UCSD-AML1 (cell line): ENCODE data around the gene ANKRD6.

Experiments
- DNase-seq: peaks from one replicate; lab custom pipeline; 2025; ENCODE audit not compliant: unreplicated experiment; lab: John Stamatoyannopoulos, UW

ANKRD6 gene

DNA sequence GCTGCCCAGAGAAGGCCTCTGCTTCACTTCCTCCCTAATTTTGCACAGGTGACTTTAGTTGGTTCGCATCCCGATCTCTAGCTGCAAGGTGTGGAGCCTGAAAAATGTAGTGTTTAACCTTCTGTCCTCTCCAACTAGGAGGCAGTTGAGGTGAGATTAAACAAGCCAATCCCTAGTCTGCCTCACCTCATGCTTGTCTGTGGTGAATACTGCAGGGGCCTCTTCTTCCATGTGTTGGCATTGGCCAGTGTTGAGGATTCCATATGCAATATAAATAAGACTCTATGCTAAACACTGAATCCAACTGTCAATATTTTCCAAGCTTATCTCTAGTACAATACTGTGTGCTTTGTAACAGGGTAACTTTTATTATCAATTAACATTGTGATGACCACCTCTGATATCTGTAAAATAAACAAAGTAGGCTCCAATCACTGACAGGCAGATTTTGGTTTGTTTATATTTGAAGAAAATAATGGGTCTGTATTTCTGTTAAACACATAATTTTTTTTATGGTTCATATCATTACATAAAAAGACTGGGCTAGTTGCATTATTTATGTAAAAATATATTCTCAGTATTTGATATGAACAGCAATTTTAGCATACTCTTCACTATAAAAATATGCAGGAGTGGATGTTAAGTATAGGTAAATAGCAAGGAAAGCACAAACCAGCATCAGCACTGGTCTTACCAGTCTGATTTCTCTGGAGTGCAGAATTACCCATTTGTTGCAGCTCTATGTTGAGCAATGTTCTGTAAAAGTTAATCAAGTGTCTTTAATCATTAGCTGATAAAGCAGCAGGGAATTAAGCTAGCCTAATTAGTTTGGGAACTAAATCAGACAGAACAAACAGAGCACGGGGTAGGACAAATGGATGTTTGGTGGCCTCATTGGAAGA is 74.0 kb downstream of the ANKRD6 start:
- no peak for DNase-seq

GRCh38 chr6:89508755-89509563 is 76.0 kb downstream of the ANKRD6 start:
- DNase-seq, result no peak

GRCh38 chr6:89509777-89510281 is 76.9 kb downstream of the ANKRD6 start:
- no peak for DNase-seq

DNA sequence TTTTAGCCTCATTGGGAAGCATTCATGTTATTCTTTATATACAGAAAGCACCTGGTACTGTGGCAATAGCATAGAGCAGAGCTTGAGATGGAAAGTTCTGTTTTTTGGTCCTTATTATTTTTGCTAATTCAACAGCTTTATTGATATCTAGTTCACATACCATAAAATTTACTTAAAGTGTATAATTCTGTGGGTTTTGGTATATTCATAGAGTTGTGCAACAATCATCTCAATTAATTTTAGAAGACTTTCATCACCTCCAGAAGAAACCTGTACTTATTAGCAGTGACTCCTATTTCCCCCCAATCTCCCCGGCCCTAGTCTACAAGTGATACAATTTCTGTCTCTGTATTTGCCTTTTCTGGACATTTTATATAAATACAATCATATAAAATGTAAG is 77.4 kb downstream of the ANKRD6 start:
- no peak for DNase-seq

DNA sequence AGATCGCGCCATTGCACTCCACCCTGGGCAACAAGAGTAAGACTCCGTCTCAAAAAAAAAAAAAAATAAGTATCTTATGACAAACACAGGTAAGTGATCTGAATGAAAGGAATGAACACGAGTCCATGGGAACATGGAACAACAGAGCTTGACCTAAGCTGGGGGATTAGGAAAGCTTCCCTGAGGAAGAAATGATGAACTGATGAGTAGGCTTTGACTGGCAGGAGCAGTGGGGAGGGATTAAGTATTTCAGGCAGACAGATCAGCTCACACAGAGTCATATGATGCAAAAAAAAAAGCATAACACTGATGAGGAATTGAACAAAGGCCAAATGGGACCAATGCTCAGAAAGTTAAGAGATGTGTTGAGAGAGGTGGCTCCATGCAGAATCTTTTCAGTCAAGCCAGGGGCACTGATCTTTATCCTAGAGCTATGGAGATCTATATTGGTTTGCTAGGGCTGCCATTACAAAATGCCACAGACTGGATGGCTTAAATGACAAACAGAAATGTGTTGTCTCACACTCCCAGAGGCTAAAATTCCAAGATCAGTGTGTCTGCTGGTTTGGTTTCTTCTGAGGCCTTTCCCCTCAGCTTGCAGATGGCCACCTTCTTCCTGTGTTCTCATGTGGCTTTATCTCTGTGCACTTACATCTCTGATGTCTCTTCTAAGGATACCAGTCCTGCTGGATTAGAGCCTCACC is 85.6 kb downstream of the ANKRD6 start:
- DNase-seq, result no peak

DNA sequence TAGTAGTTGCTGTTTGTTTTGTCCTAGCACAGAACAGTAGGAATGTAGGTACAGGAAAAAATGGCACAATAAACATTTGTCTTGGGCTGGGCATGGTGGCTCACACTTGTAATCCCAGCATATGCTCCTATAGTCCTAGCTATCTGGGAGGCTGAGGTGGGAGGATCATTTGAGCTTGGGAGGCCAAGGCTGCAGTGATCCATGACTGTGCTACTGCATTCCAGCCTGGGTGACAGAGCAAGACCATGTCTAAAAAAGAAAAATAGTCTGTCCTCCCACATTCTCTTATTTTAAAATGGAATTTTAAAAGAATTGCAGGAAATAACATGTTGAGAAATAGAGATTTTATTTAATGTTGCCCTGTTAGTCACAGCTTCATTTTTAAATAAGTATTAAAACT is 87.8 kb downstream of the ANKRD6 start:
- DNase-seq, result no peak

DNA sequence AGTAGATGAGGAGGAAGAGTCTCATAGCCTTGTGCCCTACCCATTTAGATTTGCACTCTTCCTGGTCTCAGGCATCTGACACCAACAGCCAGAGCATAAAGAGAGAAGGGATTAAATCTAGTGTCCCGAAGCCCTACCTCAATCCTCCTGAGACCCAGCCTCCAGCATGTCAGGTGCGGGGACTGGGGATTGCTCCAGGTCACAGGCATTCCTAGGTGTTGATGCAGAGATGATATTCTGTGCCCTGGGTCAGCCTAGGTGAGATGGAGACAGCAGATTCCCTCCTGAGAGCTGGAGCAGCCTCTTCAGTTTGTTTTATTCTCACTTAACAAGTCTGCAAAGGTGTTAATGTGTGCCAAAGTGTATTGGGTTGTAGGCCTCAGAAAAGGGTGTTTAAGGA is 89.8 kb downstream of the ANKRD6 start:
- no peak for DNase-seq

DNA sequence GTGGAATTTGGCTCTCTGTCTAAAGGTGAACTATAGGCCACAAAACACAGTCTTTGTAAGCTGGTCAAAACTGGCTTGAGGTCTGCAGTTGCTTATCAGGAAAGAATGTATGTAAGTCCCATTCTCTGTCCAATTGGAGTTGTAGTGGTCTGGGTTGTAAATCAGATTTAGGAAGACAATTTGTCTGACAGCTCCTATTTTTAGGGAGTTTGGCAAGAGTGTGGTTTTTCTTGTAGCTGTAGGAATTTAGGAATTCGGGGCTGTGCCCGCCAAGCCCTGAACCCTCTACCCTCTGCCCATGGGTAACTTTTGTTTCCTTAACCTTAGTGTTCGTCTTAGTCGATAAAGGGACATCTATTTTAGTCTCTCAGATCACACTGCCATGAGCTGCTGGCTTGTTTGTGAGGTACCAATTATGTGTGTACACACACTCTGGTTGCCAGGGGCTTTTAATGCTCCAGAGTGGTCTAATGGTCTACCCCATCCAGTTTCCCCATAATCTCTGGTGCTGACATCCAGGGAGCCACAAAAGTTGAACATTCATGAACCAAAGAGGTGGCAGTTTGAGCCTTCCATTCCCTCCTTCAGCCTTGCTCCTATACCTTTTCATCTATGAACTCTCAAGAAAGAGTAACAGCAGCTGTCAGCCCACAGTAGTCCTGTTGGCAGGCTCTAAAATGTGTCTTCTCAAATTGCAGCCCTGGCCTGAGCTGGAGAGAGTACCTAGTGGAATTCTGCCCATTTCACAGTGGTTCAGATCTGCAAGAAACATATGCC is 93.0 kb downstream of the ANKRD6 start:
- no peak for DNase-seq

- DNase-seq, result no peak
Measured at GRCh38 chr6:89526563-89526869, 93.6 kb downstream of the ANKRD6 start.

DNA sequence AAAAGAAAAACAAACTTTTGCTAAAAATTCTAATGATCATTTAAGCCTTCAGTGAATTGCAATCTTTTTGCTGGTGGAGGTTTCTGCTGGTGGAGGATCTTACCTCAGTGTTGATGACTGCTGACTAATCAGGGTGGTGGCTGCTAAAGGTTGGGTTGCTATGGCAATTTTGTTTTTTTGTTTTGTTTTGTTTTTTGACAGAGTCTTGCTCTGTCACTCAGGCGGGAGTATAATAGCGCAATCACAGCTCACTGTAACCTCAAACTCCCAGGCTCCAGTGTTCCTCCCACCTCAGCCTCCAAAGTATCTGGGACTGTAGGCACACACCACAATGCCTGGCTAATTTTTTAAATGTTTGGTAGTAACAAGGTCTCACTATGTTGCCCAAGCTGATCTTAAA is 94.7 kb downstream of the ANKRD6 start:
- no peak for DNase-seq

- DNase-seq, result no peak
Measured at GRCh38 chr6:89528866-89529265, 95.9 kb downstream of the ANKRD6 start.

DNA sequence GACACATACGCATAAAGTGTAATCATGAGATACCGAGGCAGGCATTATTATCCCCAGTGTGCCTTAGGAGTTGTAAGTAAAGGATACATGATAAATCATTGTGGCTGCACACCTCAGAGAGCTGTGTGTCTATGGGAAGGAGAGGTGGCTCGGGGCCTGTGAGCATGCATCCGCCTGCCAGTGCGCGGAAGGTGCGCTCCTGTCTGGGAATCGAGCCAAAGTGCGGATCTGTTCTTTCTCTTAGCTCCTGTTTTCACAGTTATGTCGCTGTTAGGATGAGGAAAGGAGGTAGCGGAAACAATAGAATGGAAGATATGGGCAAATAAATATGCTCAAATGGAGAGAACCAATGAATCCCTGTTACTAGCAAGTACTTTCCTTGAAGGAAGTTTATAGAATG is 98.0 kb downstream of the ANKRD6 start:
- no peak for DNase-seq

DNA sequence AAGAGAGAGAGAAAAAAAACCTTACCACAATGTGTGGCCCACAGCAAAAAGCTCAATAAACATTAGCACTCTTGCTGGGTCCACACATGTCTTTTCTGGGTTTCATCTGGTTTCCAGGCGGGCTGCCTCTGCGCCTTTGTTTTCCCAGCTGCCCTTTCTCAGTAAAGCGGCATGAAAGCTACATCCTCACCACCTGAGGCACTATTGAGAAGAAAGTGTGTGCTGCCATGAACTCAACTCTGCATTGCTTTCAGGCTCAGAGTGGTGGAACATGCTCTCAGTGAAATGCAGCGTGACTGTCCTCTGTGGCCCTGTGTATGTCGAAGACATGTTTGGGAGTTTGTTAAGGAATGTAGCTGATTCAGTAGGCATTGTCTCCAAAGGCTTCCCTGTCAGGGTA is 103.3 kb downstream of the ANKRD6 start:
- no peak for DNase-seq

DNA sequence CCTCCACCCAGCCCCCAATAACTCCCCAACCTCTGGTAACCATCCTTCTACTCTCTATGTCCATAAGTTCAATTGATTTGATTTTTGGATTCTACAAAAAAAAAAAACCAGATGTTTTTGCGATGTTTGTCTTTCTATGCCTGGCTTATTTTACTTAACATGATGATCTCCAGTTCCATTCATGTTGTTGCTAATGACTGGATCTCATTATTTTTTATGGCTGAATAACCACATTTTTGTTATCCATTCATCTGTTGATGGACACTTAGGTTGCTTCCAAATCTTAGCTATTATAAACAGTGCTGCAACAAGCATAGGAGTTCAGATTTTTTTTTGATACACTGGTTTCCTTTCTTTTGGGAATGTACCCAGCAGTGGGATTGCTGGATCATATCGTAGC is 106.8 kb downstream of the ANKRD6 start:
- no peak for DNase-seq

- DNase-seq, result no peak
Measured at GRCh38 chr6:89542081-89542857, 109.3 kb downstream of the ANKRD6 start.

GRCh38 chr6:89542866-89543265 is 109.9 kb downstream of the ANKRD6 start:
- DNase-seq, result no peak

- no peak for DNase-seq
Measured at GRCh38 chr6:89547281-89547680, 114.3 kb downstream of the ANKRD6 start.

- DNase-seq, result no peak
Measured at GRCh38 chr6:89553431-89553830, 120.5 kb downstream of the ANKRD6 start.

DNA sequence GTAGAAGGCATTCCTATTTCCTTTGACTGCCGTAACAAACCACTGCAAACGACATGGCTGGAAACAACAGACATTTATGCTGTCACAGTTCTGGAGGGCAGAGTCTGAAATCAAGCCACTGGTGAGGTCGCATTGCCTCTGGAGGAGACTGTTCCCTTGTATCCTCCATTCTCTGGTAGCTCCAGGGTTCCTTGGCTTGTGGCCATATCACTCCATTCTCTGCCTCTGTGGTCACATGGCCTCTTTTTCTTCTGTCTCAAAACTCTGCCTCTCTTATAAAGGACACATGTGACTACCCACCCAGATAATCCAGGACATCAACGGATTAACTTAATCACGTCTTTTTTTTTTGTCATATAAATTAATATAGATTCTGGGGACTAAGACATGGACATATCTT is 121.2 kb downstream of the ANKRD6 start:
- DNase-seq, result no peak

DNA sequence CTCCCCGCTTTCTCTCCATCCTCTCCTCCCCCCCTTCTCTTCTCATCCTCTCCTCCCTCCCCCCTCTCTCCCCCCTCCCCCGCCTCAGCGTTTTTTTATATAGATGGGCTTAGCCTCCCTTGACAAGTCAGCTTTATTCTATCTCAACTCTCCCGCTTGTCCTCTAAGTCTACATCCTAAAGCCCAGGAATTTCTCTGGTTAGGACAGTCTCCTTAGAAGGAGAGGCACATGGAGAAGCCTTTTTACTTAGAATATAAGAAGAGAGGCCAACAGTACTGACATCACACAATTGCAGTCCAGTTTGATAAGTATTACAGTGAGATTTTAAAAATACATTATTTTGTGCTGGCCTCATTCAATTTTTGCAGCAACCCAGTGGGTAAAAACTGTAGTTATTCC is 122.1 kb downstream of the ANKRD6 start:
- DNase-seq, result no peak
